Measurements from ENCODE around the gene SHFL.

SHFL gene

DNA sequence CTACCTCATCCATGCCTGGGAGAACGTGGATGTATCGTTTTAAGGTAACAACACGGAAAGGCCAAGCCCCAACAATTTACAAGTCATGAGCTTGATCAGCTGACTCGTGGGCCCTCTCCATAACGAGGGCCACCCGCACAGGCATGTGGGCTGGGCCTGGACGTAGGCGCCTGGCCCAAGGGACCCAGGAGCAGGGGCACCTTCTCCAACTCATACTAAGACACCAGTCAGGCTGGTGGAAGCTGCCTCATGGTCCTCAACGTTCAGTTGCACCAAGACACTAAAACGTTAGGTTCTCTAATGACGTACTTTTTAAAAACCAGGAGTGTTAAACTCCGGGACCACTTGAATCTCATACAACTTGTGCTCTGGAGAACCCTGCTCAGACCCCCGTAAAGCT is 55.4 kb downstream of the SHFL start:
- H3K9me3 ChIP-seq (ENCODE audit: control insufficient read depth, insufficient read depth, low read depth, low read length), result no peaks in the 10 kb centered on the region
- H3K4me3 ChIP-seq (ENCODE audit: low read depth, low read length), result no peak overlapping the region
- CTCF ChIA-PET, result interaction anchor here (0.6 to 1.1 kb wide), 2 partner anchors 9 to 91 kb away, joined by 3 to 5 read pairs; no protein-coding TSS in a partner anchor
- TF ChIP-seq ZNF48 (tag by site-specific recombination; IDR thresholded peaks at IDR 0.05) (no peak), ZNF175 (tag by site-specific recombination; IDR thresholded peaks at IDR 0.05) (no peak), BCL11A (tag by site-specific recombination; IDR thresholded peaks at IDR 0.05; ENCODE audit: low read depth) (no peak), KLF9 (tag by site-specific recombination; IDR thresholded peaks at IDR 0.05; ENCODE audit: low read depth) (no peak), ZNF138 (tag by site-specific recombination; IDR thresholded peaks at IDR 0.05; ENCODE audit: borderline replicate concordance) (no peak), FEZF1 (tag by site-specific recombination; IDR thresholded peaks at IDR 0.05) (no peak), SETDB1 (IDR thresholded peaks at IDR 0.05; ENCODE audit: insufficient read length, low read length) (no peak), ZNF274 (IDR thresholded peaks at IDR 0.05; ENCODE audit: low read length) (no peak), ZNF274 (tag by site-specific recombination; IDR thresholded peaks at IDR 0.05; ENCODE audit: borderline replicate concordance) (no peak), ZNF701 (tag by site-specific recombination; IDR thresholded peaks at IDR 0.05) (no peak), ZNF211 (tag by site-specific recombination; IDR thresholded peaks at IDR 0.05; ENCODE audit: low read depth) (no peak), KLF7 (tag by site-specific recombination; IDR thresholded peaks at IDR 0.05; ENCODE audit: borderline replicate concordance) (no peak), ZNF302 (tag by site-specific recombination; IDR thresholded peaks at IDR 0.05; ENCODE audit: low read depth) (no peak), GLI4 (tag by site-specific recombination; IDR thresholded peaks at IDR 0.05) (no peak)
- TF ChIP-seq, protein P1, sequence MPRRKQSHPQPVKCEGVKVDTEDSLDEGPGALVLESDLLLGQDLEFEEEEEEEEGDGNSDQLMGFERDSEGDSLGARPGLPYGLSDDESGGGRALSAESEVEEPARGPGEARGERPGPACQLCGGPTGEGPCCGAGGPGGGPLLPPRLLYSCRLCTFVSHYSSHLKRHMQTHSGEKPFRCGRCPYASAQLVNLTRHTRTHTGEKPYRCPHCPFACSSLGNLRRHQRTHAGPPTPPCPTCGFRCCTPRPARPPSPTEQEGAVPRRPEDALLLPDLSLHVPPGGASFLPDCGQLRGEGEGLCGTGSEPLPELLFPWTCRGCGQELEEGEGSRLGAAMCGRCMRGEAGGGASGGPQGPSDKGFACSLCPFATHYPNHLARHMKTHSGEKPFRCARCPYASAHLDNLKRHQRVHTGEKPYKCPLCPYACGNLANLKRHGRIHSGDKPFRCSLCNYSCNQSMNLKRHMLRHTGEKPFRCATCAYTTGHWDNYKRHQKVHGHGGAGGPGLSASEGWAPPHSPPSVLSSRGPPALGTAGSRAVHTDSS (tag by site-specific recombination; IDR thresholded peaks at IDR 0.05), result no peak
- TF ChIP-seq, protein P2, sequence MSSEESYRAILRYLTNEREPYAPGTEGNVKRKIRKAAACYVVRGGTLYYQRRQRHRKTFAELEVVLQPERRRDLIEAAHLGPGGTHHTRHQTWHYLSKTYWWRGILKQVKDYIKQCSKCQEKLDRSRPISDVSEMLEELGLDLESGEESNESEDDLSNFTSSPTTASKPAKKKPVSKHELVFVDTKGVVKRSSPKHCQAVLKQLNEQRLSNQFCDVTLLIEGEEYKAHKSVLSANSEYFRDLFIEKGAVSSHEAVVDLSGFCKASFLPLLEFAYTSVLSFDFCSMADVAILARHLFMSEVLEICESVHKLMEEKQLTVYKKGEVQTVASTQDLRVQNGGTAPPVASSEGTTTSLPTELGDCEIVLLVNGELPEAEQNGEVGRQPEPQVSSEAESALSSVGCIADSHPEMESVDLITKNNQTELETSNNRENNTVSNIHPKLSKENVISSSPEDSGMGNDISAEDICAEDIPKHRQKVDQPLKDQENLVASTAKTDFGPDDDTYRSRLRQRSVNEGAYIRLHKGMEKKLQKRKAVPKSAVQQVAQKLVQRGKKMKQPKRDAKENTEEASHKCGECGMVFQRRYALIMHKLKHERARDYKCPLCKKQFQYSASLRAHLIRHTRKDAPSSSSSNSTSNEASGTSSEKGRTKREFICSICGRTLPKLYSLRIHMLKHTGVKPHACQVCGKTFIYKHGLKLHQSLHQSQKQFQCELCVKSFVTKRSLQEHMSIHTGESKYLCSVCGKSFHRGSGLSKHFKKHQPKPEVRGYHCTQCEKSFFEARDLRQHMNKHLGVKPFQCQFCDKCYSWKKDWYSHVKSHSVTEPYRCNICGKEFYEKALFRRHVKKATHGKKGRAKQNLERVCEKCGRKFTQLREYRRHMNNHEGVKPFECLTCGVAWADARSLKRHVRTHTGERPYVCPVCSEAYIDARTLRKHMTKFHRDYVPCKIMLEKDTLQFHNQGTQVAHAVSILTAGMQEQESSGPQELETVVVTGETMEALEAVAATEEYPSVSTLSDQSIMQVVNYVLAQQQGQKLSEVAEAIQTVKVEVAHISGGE (tag by site-specific recombination; conservative IDR thresholded peaks at IDR 0.05; ENCODE audit: low read depth), result no peak
- TF ChIP-seq, protein P3, sequence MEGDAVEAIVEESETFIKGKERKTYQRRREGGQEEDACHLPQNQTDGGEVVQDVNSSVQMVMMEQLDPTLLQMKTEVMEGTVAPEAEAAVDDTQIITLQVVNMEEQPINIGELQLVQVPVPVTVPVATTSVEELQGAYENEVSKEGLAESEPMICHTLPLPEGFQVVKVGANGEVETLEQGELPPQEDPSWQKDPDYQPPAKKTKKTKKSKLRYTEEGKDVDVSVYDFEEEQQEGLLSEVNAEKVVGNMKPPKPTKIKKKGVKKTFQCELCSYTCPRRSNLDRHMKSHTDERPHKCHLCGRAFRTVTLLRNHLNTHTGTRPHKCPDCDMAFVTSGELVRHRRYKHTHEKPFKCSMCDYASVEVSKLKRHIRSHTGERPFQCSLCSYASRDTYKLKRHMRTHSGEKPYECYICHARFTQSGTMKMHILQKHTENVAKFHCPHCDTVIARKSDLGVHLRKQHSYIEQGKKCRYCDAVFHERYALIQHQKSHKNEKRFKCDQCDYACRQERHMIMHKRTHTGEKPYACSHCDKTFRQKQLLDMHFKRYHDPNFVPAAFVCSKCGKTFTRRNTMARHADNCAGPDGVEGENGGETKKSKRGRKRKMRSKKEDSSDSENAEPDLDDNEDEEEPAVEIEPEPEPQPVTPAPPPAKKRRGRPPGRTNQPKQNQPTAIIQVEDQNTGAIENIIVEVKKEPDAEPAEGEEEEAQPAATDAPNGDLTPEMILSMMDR (tag by site-specific recombination; IDR thresholded peaks at IDR 0.05), result no peak
- TF ChIP-seq, protein P4, sequence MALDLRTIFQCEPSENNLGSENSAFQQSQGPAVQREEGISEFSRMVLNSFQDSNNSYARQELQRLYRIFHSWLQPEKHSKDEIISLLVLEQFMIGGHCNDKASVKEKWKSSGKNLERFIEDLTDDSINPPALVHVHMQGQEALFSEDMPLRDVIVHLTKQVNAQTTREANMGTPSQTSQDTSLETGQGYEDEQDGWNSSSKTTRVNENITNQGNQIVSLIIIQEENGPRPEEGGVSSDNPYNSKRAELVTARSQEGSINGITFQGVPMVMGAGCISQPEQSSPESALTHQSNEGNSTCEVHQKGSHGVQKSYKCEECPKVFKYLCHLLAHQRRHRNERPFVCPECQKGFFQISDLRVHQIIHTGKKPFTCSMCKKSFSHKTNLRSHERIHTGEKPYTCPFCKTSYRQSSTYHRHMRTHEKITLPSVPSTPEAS (tag by site-specific recombination; IDR thresholded peaks at IDR 0.05), result no peak
- TF ChIP-seq, protein P5, sequence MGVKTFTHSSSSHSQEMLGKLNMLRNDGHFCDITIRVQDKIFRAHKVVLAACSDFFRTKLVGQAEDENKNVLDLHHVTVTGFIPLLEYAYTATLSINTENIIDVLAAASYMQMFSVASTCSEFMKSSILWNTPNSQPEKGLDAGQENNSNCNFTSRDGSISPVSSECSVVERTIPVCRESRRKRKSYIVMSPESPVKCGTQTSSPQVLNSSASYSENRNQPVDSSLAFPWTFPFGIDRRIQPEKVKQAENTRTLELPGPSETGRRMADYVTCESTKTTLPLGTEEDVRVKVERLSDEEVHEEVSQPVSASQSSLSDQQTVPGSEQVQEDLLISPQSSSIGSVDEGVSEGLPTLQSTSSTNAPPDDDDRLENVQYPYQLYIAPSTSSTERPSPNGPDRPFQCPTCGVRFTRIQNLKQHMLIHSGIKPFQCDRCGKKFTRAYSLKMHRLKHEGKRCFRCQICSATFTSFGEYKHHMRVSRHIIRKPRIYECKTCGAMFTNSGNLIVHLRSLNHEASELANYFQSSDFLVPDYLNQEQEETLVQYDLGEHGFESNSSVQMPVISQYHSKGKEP (tag by site-specific recombination; IDR thresholded peaks at IDR 0.05), result no peak
- POLR2A ChIA-PET, result no interaction called here
- no peaks in the 10 kb centered on the region for H3K4me1 ChIP-seq (ENCODE audit: control insufficient read depth, insufficient read depth, low read length)
- H3K36me3 ChIP-seq (ENCODE audit: control insufficient read depth in 2 of 2, insufficient read depth in 1 of 2, low read length in 2 of 2), result peaks cover 43 to 99% of the 10 kb centered on the region in 2 experiments
- no peak overlapping the region for H3K27ac ChIP-seq (ENCODE audit: extremely low read depth, low read depth, low read length)

All from HEK293 (cell line).